ENCODE measurements around the gene MTMR10.

MTMR10 gene

DNA sequence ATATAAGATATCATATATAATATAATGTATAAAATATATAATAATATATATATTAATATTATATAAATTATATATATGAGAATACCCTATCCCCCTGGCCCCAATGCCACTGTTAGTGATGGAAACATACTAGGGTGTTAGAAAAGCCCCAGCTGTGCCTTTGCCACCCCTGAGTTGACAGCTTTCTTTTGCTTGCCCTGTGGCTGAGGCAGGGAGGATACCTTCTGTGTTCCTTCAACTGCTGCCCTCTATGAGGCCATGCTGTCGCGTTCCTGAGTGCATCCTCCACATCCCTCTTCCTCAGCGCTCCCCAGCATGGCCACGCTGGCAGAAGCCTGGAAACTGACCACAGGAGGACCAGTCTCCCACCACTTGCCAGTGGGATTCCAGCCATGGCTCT, 61.4 kb downstream of the MTMR10 start:
- ChIA-PET POLR2A (no interaction called here), CTCF (interaction anchor here (1.4 kb wide), 1 partner anchor 199 kb away, joined by 6 read pairs; no protein-coding TSS in a partner anchor)
- no peak for TF ChIP-seq CTCF (IDR thresholded peaks at IDR 0.05; ENCODE audit: insufficient read depth, low read length, missing control alignments)
- no peak overlapping the region for H3K4me3 ChIP-seq (ENCODE audit: low read depth, low read length)
- no peak for DNase-seq (ENCODE audit: low read depth, low spot score)

- no peak for DNase-seq (ENCODE audit: low read depth, low spot score)
- no peak overlapping the region for H3K4me3 ChIP-seq (ENCODE audit: low read depth, low read length)
- CTCF ChIA-PET = interaction anchor here (0.8 kb wide), 1 partner anchor 200 kb away, joined by 3 read pairs; no protein-coding TSS in a partner anchor
- POLR2A ChIA-PET = no interaction called here
- TF ChIP-seq CTCF (IDR thresholded peaks at IDR 0.05; ENCODE audit: insufficient read depth, low read length, missing control alignments) = no peak
Observed at GRCh38 chr15:30929064-30929669, 62.3 kb downstream of the MTMR10 start.

DNA sequence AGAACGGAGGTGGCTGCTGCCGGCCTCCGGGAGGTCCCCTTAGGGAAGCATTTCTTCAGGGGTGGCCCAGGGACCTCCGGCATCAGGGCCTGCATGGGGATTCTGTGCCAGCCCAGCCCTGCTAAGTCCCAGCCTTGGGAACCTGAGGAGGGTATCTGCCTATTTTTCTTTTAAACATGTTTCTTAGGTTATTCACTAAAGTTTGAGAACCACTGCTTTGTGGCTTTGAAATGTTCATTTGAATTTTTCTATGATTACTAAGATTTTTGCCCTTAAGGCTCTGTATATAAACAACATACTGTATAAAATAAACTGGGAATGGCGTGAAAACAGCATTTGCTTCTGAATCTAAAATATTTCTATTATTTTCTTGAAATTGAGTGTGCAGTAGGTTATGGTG, 63.4 kb downstream of the MTMR10 start:
- TF ChIP-seq CTCF (IDR thresholded peaks at IDR 0.05; ENCODE audit: insufficient read depth, low read length, missing control alignments) = no peak
- POLR2A ChIA-PET = no interaction called here
- DNase-seq (ENCODE audit: low read depth, low spot score) = no peak
- no peak overlapping the region for H3K4me3 ChIP-seq (ENCODE audit: low read depth, low read length)
- CTCF ChIA-PET = no interaction called here

DNA sequence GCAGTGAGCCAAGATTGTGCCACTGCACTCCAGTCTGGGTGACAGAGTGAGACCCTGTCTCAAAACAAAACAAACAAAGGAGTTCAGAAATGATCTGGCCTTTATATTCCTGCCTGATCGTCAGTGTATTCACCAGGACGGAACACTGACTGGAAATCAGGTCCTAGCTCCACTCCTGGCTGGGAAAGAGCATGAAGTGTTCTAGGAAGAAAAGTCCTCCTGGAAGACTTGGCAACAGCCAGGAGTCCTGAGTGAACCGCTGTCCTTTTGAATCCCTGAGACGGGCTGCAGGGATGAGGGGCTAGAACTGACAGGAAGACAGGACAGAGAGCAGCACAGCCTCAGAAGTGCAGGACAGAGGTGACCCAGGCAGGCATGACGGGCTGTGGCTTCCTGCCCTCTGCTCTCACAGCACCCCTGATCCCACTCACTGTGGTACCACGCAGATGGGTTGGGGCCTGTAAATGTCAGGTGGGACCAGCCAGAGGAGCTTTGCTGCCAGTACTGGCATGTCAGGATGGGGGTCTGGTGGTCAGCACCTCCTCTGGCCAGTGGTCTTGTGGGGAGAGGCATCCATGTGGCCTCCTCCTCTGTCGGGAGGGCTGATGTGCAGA, 64.2 kb downstream of the MTMR10 start:
- ChIA-PET CTCF (no interaction called here), POLR2A (no interaction called here)
- no peak for TF ChIP-seq CTCF (IDR thresholded peaks at IDR 0.05; ENCODE audit: insufficient read depth, low read length, missing control alignments)
- DNase-seq (ENCODE audit: low read depth, low spot score) = no peak
- H3K4me3 ChIP-seq (ENCODE audit: low read depth, low read length) = no peak overlapping the region

- POLR2A ChIA-PET = no interaction called here
- CTCF ChIA-PET = interaction anchor here (2.0 kb wide), 1 partner anchor 203 kb away, joined by 6 read pairs; no protein-coding TSS in a partner anchor
- H3K4me3 ChIP-seq (ENCODE audit: low read depth, low read length) = no peak overlapping the region
- DNase-seq (ENCODE audit: low read depth, low spot score) = no peak
- no peak for TF ChIP-seq CTCF (IDR thresholded peaks at IDR 0.05; ENCODE audit: insufficient read depth, low read length, missing control alignments)
Observed at GRCh38 chr15:30926161-30926560, 65.3 kb downstream of the MTMR10 start.

GRCh38 chr15:30925686-30926085, 65.7 kb downstream of the MTMR10 start:
- no peak for DNase-seq (ENCODE audit: low read depth, low spot score)
- TF ChIP-seq CTCF (IDR thresholded peaks at IDR 0.05; ENCODE audit: insufficient read depth, low read length, missing control alignments) = no peak
- ChIA-PET CTCF (interaction anchor here (2.0 kb wide), 1 partner anchor 204 kb away, joined by 6 read pairs; no protein-coding TSS in a partner anchor), POLR2A (no interaction called here)
- no peak overlapping the region for H3K4me3 ChIP-seq (ENCODE audit: low read depth, low read length)

Data from AG04449 (cell line).